Measurements from ENCODE around the gene COMMD1.
"Not testable (repeated sequence)": the region's sequence is repeated elsewhere in the genome, so short reads cannot be mapped to it uniquely, and the experiment has no call there.

Gene COMMD1

GRCh38 chr2:62074233-62074632 is 168.8 kb downstream of the COMMD1 start:
- no peak for DNase-seq (ENCODE audit: low spot score)

GRCh38 chr2:62076980-62077638 is 171.6 kb downstream of the COMMD1 start:
- no peak for DNase-seq (ENCODE audit: low spot score)

- DNase-seq (ENCODE audit: low spot score): no peak
Observed at GRCh38 chr2:62084801-62085200, 179.3 kb downstream of the COMMD1 start.

GRCh38 chr2:62089658-62090057 is 184.2 kb downstream of the COMMD1 start:
- no peak for DNase-seq (ENCODE audit: low spot score)

GRCh38 chr2:62091471-62091870 is 186.0 kb downstream of the COMMD1 start:
- DNase-seq (ENCODE audit: low spot score): no peak

- no peak for DNase-seq (ENCODE audit: low spot score)
Observed at GRCh38 chr2:62099050-62099449, 193.6 kb downstream of the COMMD1 start.

GRCh38 chr2:62099523-62100175 is 194.2 kb downstream of the COMMD1 start:
- no peak for DNase-seq (ENCODE audit: low spot score)

- DNase-seq (ENCODE audit: low spot score): no peak
Observed at GRCh38 chr2:62101886-62102285, 196.4 kb downstream of the COMMD1 start.

GRCh38 chr2:62102402-62102920 is 197.0 kb downstream of the COMMD1 start:
- no peak for DNase-seq (ENCODE audit: low spot score)

- no peak for DNase-seq (ENCODE audit: low spot score)
Observed at GRCh38 chr2:62109554-62109953, 204.1 kb downstream of the COMMD1 start.

GRCh38 chr2:62110415-62111025 is 205.0 kb downstream of the COMMD1 start:
- DNase-seq (ENCODE audit: low spot score): no peak

- no peak for DNase-seq (ENCODE audit: low spot score)
Observed at GRCh38 chr2:62112179-62112578, 206.7 kb downstream of the COMMD1 start.

- DNase-seq (ENCODE audit: low spot score): no peak
Observed at GRCh38 chr2:62114564-62114963, 209.1 kb downstream of the COMMD1 start.

GRCh38 chr2:62116983-62117382 is 211.5 kb downstream of the COMMD1 start:
- DNase-seq (ENCODE audit: low spot score): no peak

GRCh38 chr2:62118160-62118559 is 212.7 kb downstream of the COMMD1 start:
- DNase-seq (ENCODE audit: low spot score): no peak

- DNase-seq (ENCODE audit: low spot score): no peak
Observed at GRCh38 chr2:62119311-62119974, 214.0 kb downstream of the COMMD1 start.

- not testable (repeated sequence) for DNase-seq (ENCODE audit: low spot score)
Observed at GRCh38 chr2:62126239-62126638, 220.8 kb downstream of the COMMD1 start.

GRCh38 chr2:62133320-62133823 is 227.9 kb downstream of the COMMD1 start:
- DNase-seq (ENCODE audit: low spot score): no peak

GRCh38 chr2:62136956-62137830 is 231.7 kb downstream of the COMMD1 start:
- no peak for DNase-seq (ENCODE audit: low spot score)

- no peak for DNase-seq (ENCODE audit: low spot score)
Observed at GRCh38 chr2:62140426-62141141, 235.1 kb downstream of the COMMD1 start.

Data from hematopoietic multipotent progenitor cell treated with erythropoietin and hydrocortisone succinate and interleukin-3 and kit ligand, for 15 days (in vitro differentiated cells).